CD4-positive, alpha-beta T cell treated with Interleukin-15 for 4 hours (primary cell): Measurements from ENCODE around the gene ZPLD1.

Source experiments
- DNase-seq: peaks from one replicate; pipeline ENCODE4 v3.0.0-alpha.2; 2020; ENCODE audit warnings: low spot score

The ZPLD1 gene

DNA sequence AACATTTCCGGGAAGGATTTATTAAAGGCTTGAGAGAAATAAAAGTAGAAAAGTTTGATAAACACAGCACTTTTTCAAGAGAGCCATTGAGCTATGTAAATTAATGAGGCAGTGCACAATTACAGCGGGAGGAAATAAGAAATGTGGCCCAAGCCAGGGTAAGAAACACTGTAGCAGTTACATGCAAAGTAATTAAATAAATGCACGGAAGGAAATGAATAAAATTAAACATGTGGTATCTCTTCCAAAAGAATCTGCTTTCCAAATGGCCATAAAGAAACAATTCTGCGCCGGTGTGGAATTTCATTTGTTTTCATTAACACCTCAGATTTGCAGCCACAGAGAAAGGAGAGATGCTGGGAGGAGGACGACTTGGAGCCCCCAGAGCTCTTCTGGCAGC, 35.3 kb downstream of the ZPLD1 start:
- DNase-seq, result no peak

DNA sequence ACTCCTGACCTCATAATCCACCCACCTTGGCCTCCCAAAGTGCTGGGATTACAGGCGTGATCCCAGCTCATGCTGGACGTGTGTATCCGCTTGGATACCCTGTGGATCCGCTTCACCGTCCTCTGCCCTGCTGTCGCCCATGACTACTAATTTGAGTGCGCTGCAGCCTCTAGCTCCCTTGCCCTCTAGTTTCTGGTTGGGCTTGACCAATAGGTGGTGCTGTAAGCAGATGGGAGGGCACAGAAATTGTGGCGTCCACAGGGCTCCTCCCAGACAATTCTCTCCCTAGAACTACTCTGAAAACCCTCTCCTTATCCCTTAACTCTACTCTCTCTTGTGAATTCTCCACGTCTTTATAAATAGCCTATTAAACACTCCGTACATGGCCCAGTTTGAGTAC, 36.2 kb downstream of the ZPLD1 start:
- no peak for DNase-seq

DNA sequence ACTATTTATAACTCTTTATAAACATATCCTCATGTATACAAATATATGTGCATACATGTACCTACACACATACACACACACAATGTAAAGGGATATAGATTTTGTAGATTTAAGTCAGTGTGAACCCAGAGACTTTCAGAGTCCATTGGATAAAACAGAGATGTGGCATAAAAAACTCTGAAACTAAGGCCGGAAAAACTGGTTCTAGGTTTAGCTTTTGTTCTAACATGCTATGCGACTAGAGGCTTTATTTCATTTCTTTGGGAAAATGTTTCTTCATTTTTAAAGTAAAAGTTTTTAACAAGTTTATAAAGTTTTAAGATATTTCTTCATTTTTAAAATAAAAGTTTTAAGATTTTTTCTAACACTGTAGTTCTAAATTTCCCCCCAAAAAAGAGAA, 36.7 kb downstream of the ZPLD1 start:
- DNase-seq, result no peak

GRCh38 chr3:102473648-102474047, 38.8 kb downstream of the ZPLD1 start:
- DNase-seq, result no peak

GRCh38 chr3:102474207-102474606, 39.4 kb downstream of the ZPLD1 start:
- no peak for DNase-seq

DNA sequence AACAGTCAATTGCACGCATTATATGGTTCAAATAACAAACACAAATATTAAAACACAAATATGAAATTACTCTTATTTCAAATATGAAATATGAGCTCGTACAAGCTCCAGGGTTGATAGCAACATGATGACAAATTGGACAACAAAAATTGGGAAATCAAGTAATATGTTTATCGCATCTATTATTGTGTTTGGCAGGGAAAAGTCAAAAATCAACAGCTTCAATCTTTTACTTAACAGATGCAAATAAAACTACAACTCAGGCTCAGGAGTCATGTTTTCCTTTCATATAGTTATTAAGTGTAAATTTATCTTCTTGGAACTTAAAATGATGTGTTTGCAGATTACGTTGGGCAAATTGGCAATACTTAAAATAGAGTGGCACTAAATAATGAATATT, 41.4 kb downstream of the ZPLD1 start:
- no peak for DNase-seq

- no peak for DNase-seq
These were observed 43.3 kb downstream of the ZPLD1 start for GRCh38 chr3:102478160-102478559.

DNA sequence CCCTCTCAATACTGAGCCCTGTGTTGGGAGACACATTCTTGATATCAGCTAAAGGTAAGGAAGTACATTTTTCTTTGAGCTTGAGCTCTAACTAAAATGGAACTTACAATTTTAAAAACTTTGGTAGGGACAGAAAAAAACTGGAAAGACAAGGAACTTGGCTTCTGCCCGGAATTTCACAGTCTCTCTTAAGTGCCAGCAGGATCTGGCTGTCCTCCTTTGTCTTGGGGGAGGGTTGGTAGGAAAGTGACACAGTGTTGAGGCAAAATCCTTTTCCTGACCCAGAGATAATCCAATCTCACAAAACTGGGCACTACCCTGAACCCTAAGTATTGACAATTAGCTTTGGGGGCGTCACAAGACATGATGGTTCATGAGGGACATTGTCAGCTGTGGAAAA, 45.3 kb downstream of the ZPLD1 start:
- no peak for DNase-seq

DNA sequence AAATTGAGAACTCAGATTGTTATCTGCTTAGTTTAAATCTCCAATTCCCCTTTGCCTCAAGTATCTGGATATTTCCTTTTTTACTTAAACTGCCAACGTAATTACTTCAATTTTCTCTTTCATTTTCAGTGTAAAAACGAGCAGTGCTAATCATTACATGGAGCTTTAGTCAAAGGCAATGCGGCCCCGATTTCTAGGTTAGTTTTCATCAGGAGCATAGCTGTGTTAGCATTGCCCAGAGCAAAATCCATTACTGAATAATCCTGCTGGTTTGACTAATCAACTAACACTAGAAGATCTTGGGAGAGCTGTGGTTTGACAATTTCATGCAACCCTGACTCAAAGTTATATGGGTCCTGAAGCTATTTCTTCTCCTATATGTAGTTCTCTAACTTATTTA, 46.2 kb downstream of the ZPLD1 start:
- DNase-seq, result no peak

DNA sequence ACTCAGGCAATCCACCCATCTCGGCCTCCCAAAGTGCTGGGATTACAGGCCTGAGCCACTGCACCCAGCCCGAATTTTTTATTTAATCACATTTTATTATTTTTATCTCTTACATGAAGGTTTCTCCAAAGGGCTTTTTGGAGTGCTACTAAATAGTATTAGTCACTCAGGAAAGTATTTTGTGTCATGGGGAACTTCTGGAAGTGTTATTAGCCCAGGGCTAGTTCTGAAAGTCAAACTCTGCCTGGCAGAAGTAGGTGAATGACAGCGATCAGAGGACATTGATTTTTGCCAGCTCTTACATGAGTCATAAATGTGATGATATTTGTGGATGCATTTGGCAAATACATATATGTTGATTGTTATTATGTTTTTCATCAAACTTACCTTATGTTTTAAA, 48.7 kb downstream of the ZPLD1 start:
- DNase-seq, result no peak

DNA sequence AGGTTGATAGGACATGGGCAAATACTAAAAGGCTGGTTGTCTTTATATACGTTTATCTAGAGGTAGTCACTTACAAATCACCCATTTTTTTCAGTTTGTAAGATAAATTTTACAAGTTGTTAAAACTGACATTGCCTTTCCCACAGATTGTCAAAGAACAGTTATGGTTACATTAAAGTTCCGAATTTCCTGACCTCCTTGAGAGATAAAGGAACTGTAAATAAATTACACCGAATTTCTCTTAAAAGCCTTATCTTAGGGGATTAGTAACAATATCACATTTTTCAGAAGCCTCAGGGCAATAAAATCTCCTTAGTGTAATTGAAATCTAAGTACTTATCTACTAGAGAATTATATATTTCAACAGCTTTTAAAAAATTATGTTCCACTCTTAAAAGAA, 49.5 kb downstream of the ZPLD1 start:
- DNase-seq, result no peak

DNA sequence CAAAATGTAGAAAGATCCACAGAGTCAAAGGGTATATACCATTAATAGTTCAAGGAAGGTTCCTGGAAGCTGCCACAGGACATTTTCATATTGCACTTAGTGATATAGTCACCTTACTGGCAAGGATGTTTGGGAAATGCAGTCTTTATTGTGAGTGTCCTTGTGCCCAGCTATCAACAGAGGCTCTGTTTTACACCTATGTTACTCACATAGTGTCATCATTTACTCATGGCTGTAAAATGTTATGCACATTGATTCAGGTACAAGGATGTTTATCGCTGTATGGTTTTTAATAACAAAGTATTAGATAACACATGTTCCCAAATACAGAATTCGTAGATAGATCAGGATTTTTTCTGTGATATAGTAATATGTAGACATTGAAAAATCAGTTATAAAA, 50.9 kb downstream of the ZPLD1 start:
- DNase-seq, result no peak

- DNase-seq, result no peak
These were observed 53.5 kb downstream of the ZPLD1 start for GRCh38 chr3:102488331-102488730.

- no peak for DNase-seq
These were observed 57.5 kb downstream of the ZPLD1 start for GRCh38 chr3:102492300-102492699.

DNA sequence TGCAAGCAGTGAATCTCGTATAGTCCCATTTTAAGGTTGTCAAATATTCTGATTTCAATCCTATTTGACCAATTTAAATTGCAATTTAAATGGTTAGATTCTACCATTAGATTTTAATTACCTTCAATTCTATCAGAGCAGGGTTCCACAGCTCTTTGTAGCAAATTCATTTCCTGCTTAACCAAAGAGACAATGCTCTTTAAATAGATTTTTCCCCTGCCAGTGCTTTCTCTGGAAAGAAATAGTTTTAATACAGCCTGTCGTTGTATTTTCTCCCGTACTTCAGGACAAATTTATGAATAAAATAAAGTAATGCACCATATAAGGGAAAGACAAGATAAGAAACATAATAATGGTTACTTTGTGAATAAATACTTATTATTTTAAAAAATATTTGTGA, 62.8 kb downstream of the ZPLD1 start:
- DNase-seq, result no peak

DNA sequence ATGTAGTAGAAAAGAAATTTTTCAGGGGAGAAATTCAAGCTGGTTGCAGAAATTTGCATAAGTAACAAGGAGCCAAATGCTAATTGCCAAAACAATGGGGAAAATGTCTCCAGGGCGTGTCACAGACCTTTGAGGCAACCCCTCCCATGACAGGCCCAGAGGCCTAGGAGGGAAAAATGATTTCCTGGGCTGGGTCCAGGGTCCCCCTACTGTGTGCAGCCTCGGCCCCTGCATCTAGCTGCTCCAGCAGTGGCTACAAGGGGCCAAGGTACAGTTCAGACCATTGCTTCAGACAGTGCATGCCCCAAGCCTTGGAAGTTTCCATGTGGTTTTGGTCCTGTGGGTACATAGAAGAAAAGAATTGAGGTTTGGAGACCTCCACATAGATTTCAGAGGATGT, 70.7 kb downstream of the ZPLD1 start:
- DNase-seq, result no peak

DNA sequence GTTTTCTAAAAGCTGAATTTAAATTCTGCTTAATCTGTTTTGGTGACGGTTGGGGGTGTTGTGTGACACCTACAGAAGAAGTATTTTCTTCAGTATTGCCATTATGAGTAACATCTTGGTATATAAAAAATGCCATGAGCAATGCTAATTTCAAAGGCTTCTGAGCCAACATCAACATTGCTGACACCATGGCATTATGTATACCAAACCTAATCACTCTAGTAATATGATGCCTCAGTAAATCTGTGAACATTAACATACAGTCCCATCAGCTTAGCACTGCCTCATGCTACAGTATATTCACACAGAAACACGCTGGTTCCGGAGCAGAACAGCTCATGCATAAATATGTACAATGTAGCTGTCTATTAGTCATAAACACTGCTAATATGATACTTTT, 75.8 kb downstream of the ZPLD1 start:
- DNase-seq, result no peak

DNA sequence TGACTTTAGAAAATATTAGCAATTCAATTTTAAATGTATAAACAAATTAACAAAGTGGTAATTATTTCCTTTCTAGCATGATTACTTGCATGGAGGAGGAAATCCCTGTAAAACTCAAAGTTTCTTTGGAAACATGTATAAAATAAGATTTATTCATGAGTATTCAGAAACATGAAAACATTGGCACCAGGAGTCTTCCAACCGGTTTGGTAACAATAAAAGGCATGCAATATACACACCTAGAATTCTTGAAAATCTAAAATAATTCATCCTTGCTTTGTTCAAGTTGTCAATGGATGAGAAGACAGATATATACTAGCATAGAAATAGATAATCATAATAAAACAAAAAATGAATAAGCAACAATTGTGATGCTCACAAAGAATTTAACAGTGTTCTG, 76.4 kb downstream of the ZPLD1 start:
- DNase-seq, result no peak

DNA sequence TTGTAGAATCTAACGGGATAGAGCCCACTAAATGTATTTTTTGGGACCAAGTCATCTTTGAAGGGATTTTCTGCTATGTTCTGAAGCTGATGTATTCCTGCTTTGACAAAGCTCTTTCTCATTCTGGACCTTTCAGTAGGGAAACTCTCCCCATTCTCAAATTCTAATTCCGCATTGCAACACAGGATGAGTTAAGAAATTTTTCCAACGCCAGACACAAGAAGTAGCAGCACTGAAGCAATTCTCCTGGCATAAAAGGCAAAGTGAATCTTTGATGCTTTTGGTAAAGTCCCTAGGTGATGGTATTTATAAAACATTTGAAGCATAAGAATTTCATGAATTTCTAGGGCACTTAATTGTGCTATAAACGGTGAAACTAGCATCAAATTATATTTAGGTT, 76.8 kb downstream of the ZPLD1 start:
- DNase-seq, result no peak

GRCh38 chr3:102512734-102513504, 78.1 kb downstream of the ZPLD1 start:
- no peak for DNase-seq

- no peak for DNase-seq
These were observed 79.4 kb downstream of the ZPLD1 start for GRCh38 chr3:102514241-102514640.

DNA sequence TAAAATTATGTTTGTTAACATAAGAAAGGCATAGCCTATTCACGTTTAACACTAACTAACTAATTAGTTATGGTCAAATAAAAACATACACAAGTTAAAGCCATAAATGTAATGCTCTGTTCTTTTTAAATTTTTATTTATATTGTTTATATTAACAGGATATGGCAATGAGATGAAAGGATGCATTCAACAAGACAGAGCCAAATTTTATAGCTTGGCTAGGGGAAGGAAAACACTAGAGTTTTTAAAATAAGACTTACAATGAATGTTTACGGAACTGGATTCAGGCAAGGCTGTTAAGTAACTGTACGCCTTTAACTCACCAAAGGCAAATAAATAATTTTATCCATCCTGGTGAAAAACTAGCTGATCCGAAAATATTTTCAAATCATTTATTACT, 86.4 kb downstream of the ZPLD1 start:
- no peak for DNase-seq

DNA sequence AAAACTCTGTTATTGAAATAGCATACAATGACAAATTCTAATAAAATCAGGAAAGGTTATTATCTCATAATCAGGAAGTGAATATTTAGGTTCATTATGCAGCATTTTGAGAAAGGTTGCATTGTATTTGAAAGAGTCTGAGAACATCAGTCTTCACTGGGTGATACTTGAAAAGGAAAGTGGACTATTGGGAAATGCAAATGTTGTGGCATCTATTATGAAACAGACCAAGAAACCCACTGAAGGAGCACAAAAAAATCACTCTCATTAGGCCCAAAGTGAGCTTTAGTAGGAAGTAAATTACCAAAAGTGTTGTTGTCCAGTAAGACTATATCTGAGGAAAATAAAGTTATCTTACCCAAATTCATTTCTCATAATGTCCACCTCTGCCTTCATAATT, 90.8 kb downstream of the ZPLD1 start:
- DNase-seq, result no peak

- no peak for DNase-seq
These were observed 92.0 kb downstream of the ZPLD1 start for GRCh38 chr3:102526865-102527264.

DNA sequence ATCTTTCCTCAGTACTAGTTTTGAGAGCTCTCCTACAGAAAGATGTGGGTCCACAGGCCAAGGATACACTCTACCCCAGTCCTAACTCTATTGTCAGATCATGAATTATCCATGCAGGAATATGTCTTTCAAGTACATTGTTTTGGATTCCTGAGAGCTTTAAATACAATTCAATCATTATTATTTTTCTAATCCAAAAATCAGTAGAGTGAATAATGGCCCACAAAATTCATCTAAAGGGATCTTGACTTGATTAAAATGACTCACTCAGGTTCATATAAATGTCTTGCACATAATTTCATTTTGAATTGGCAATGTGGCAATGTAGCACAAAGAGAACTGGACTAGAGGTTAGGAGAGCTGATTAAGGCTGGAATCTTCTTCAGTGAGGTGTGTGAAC, 93.9 kb downstream of the ZPLD1 start:
- no peak for DNase-seq
